ENCODE data around the gene GJB5.

The GJB5 gene

GRCh38 chr1:34758751-34759150 lies 3.9 kb downstream of the GJB5 start:
- Histone ChIP-seq H3K4me2 (ENCODE audit: low read length) (no peak overlapping the region), H3K4me1 (ENCODE audit: control insufficient read depth, low read length) (no peaks in the 10 kb centered on the region), H3F3A (ENCODE audit: control insufficient read depth, insufficient read depth) (no peaks in the 10 kb centered on the region), H4K20me1 (ENCODE audit: control insufficient read depth, insufficient read depth, low read depth, low read length) (no peaks in the 10 kb centered on the region), H3K79me2 (ENCODE audit: control insufficient read depth, low read length) (no peaks in the 10 kb centered on the region), H3K36me3 (ENCODE audit: control insufficient read depth, low read length) (no peaks in the 10 kb centered on the region), H3K27ac (ENCODE audit: low read depth, low read length) (no peak overlapping the region), H3K9me2 (replicated peaks; ENCODE audit: control insufficient read depth, low read length) (no peaks in the 10 kb centered on the region), H3K4me3 (ENCODE audit: low read length) (no peak overlapping the region), H3K9me3 (ENCODE audit: control insufficient read depth, insufficient read depth, low read length) (no peaks in the 10 kb centered on the region), H3K27me3 (ENCODE audit: control insufficient read depth, low read length) (no peaks in the 10 kb centered on the region)
- TF ChIP-seq EZH2phosphoT487 (IDR thresholded peaks at IDR 0.05; ENCODE audit: borderline replicate concordance, low read length) (no peak), CTCF (IDR thresholded peaks at IDR 0.05; ENCODE audit: low read depth, low read length, poor library complexity, severe bottlenecking) (no peak)

- Histone ChIP-seq H3K4me1 (ENCODE audit: control insufficient read depth, low read length) (no peaks in the 10 kb centered on the region), H3K4me3 (ENCODE audit: low read length) (no peak within 1 kb of the TSS), H3K9me2 (replicated peaks; ENCODE audit: control insufficient read depth, low read length) (no peaks in the 10 kb centered on the region), H3K9me3 (ENCODE audit: control insufficient read depth, insufficient read depth, low read length) (no peaks in the 10 kb centered on the region), H3K27ac (ENCODE audit: low read depth, low read length) (no peak within 1 kb of the TSS), H4K20me1 (ENCODE audit: control insufficient read depth, insufficient read depth, low read depth, low read length) (no peaks in the 10 kb centered on the region), H3K79me2 (ENCODE audit: control insufficient read depth, low read length) (no peaks in the 10 kb centered on the region), H3K4me2 (ENCODE audit: low read length) (no peak within 1 kb of the TSS), H3F3A (ENCODE audit: control insufficient read depth, insufficient read depth) (no peaks in the 10 kb centered on the region), H3K27me3 (ENCODE audit: control insufficient read depth, low read length) (no peaks in the 10 kb centered on the region), H3K36me3 (ENCODE audit: control insufficient read depth, low read length) (no peaks in the 10 kb centered on the region)
- TF ChIP-seq CTCF (IDR thresholded peaks at IDR 0.05; ENCODE audit: low read depth, low read length, poor library complexity, severe bottlenecking) (no peak), EZH2phosphoT487 (IDR thresholded peaks at IDR 0.05; ENCODE audit: borderline replicate concordance, low read length) (no peak)
Measured at GRCh38 chr1:34759503-34760357, 4.9 kb downstream of the GJB5 start, which contains the start of gene GJB4. Gene GJB4 (plus strand): TSS chr1:34759740. CDS start chr1:34761255, 1,515 bp downstream.

GRCh38 chr1:34761176-34761761 lies 6.4 kb downstream of the GJB5 start:
- Histone ChIP-seq H3F3A (ENCODE audit: control insufficient read depth, insufficient read depth) (no peaks in the 10 kb centered on the region), H3K27ac (ENCODE audit: low read depth, low read length) (no peak overlapping the region), H4K20me1 (ENCODE audit: control insufficient read depth, insufficient read depth, low read depth, low read length) (no peaks in the 10 kb centered on the region), H3K4me3 (ENCODE audit: low read length) (no peak overlapping the region), H3K36me3 (ENCODE audit: control insufficient read depth, low read length) (no peaks in the 10 kb centered on the region), H3K4me2 (ENCODE audit: low read length) (no peak overlapping the region), H3K9me2 (replicated peaks; ENCODE audit: control insufficient read depth, low read length) (no peaks in the 10 kb centered on the region), H3K4me1 (ENCODE audit: control insufficient read depth, low read length) (no peaks in the 10 kb centered on the region), H3K27me3 (ENCODE audit: control insufficient read depth, low read length) (no peaks in the 10 kb centered on the region), H3K79me2 (ENCODE audit: control insufficient read depth, low read length) (no peaks in the 10 kb centered on the region), H3K9me3 (ENCODE audit: control insufficient read depth, insufficient read depth, low read length) (no peaks in the 10 kb centered on the region)
- no peak for TF ChIP-seq EZH2phosphoT487 (IDR thresholded peaks at IDR 0.05; ENCODE audit: borderline replicate concordance, low read length)
- no peak for TF ChIP-seq CTCF (IDR thresholded peaks at IDR 0.05; ENCODE audit: low read depth, low read length, poor library complexity, severe bottlenecking)
